HG02870 (cell line): ENCODE data around the gene LRR1.
"Not testable (repeated sequence)": the region's sequence is repeated elsewhere in the genome, so short reads cannot be mapped to it uniquely, and the experiment has no call there.

Experiments
- ATAC-seq: cut with Tn5 transposase; IDR thresholded peaks from one replicate; pipeline ENCODE4 v1.9.1; 2021; ENCODE audit warnings: mild to moderate bottlenecking, moderate library complexity; ENCODE audit not compliant: unreplicated experiment

Gene LRR1

GRCh38 chr14:49623941-49624839 is 25.4 kb downstream of the LRR1 start:
- no peak for ATAC-seq

GRCh38 chr14:49633640-49634546 is 35.2 kb downstream of the LRR1 start:
- peak; percentile 67 for ATAC-seq

DNA sequence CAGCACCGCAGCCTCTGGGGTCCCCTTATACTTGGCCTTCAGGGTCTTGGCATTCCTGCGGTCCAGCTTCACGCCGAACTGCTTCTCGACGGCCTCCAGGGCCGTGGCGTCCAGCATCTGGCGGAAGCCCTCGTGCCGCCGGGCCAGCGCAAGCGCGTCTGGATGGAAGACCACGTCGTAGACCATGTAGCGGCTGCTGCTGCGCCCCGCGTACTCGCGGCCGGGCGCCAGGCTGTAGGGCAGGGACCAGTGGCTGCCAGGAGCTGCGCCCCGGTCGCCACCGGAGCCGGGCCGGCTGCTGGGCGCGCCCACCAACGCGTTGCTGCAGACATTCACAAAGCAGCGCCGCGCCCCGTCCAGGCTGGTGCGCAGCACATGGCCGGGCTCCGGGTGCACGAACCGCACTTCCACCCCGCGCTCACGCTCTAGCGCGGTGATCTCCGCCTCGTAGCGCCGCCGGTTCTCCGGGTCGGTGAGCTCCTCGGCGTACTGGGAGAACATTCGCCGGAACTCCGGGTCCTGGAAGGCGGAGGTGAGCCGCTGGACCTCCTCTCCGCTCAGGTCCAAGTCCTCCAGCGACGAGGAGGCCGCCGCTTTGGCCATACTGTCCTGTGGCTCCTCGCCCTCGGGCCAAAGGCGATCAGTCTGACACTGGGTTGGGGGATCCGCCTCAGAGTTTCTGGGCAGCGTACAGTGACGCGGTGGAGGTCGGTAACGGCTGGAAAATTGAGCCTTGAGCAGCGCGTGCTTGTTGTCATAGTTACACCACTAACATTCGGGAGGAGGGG is 36.0 kb downstream of the LRR1 start, which contains the start of gene DNAAF2:
Gene DNAAF2, minus strand, starts transcription at position 698 of the 788 bp plus-strand sequence. Its CDS starts 95 bp downstream, at position 603.
- peak; percentile 22 for ATAC-seq

- no peak for ATAC-seq
Measured at GRCh38 chr14:49636866-49637265, 38.1 kb downstream of the LRR1 start.

GRCh38 chr14:49637534-49638078 is 38.9 kb downstream of the LRR1 start:
- no peak for ATAC-seq

- ATAC-seq = no peak
Measured at GRCh38 chr14:49640540-49641417, 42.0 kb downstream of the LRR1 start.

DNA sequence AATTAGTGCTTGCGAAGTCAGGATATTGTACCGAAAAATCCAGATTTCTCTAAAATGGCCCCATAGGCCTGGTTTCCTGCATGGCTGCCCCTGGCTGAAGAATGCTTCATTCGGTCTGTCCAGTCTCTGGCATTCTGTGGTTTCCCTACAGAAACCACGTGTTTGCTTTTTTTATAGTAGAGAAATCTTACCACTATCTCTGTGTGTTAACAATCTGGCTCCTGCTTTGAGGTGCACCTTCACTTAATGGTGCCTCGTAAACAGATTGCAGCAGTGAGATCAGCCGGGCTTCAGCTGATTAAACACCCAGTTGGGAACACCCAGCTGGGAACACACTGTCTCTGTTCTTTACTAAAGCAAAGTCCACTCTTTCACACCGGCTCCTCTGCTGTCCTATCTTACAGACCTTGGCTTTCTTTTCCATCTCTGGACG is 43.0 kb downstream of the LRR1 start:
- no peak for ATAC-seq

DNA sequence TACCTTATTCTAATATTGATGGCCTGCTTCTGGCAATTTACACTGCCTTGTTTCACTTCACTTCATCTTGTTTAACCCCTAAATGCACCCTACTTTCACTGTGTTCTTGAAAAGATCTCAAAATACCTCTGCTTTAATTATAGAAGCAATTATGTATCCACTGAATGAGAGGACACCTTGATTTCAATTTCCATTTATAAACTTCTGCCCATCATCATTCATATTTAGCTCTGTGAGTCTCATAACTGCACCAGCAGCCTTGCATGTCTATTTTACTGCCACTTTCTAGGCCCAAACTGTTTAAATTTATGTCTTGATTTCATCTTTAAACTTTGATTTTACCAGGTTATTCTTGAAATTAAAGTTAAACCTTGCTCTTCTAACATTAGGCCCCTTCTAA is 43.4 kb downstream of the LRR1 start:
- no peak for ATAC-seq

GRCh38 chr14:49653508-49653907 is 54.8 kb downstream of the LRR1 start:
- ATAC-seq = no peak

DNA sequence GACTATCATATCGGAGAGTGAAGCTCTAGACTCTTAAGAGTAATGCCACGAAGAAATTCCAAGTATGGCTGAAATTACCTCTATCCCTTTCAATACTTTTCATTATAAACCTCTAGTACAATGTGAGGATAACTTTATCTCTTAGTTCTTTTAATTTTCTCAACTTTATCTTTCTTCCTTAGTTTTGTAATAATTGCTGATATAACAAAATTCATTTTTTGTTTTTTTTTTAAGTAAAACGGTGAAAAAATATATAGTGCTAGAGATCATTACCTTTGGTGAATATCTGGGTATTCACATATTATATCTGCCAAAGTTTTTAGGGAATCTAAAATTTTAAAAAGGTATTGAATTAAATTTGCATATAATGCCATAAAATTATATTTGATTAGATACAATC is 55.8 kb downstream of the LRR1 start:
- no peak for ATAC-seq

DNA sequence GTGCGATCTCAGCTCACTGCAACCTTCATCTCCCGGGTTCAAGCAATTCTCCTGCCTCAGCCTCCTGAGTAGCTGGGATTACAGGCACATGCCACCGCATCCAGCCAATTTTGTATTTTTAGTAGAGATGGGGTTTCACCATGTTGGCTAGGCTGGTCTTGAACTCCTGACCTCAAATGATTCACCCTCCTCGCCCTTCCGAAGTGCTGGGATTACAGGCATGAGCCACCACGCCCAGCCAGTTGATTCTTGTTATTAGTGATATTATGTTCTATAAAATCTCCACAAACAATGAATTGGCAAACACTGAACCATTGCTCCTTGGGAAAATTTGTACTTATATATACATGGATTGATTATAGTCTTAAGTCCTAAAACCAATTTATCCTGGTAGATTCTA is 58.8 kb downstream of the LRR1 start:
- not testable (repeated sequence) for ATAC-seq

- ATAC-seq = no peak
Measured at GRCh38 chr14:49659526-49660455, 61.1 kb downstream of the LRR1 start.
